OCI-LY3 (cell line): Measurements from ENCODE around the gene RFX7.

Experiments
- EZH2phosphoT487 ChIP-seq: fragments of 200-600 bp; shearing (Covaris generic); IDR thresholded peaks from 2 replicates; pipeline ENCODE4 v1.6.1; 2018; ENCODE audit warnings: antibody characterized with exemption, mixed run types, low read depth
- TF ChIP-seq, protein P1 (sequence below): fragments of 200-600, 300-600 bp; sonication (generic); IDR thresholded peaks from 2 replicates; pipeline ENCODE4 v1.5.1; 2014; ENCODE audit warnings: antibody characterized with exemption, low read length, low read depth

DNA sequence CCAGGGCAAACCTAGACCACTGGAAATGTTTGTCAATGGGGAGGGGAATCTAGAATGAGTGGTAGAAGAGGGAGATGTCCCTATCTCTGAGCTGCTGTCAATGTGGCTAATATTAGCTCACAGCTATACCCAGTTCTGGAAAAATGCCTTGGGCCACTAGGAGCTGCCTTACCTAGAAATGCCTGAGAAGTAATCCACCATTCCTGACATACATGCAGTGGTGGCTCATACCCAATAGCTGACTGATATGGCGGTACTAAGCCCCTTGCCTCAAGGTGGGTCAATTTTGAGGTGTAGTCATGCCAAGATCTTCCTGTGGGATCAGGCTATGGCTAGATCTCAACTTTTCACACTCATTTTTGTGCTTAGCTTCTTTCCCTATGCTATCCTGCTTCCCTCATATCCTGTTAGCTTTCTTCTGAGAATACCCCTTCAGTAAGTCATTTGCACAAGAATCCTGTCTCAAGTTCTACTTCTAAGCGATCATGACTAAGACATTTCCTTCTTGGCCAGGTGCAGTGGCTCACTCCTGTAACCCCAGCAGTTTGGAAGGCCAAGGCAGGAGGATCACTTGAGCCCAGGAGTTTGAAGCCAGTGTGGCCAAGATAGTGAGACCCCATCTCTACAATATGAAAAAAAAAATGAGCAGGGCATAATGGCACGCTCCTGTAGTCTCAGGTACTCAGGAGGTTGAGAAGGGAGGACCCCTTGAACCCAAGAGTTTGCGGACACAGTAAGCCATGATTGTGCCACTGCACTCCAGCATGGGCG lies 49.1 kb upstream of the RFX7 start:
- TF ChIP-seq, protein P1, sequence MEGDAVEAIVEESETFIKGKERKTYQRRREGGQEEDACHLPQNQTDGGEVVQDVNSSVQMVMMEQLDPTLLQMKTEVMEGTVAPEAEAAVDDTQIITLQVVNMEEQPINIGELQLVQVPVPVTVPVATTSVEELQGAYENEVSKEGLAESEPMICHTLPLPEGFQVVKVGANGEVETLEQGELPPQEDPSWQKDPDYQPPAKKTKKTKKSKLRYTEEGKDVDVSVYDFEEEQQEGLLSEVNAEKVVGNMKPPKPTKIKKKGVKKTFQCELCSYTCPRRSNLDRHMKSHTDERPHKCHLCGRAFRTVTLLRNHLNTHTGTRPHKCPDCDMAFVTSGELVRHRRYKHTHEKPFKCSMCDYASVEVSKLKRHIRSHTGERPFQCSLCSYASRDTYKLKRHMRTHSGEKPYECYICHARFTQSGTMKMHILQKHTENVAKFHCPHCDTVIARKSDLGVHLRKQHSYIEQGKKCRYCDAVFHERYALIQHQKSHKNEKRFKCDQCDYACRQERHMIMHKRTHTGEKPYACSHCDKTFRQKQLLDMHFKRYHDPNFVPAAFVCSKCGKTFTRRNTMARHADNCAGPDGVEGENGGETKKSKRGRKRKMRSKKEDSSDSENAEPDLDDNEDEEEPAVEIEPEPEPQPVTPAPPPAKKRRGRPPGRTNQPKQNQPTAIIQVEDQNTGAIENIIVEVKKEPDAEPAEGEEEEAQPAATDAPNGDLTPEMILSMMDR = no peak
- TF ChIP-seq EZH2phosphoT487 = no peak
